Measurements from ENCODE around the gene POP7.
"Not testable (repeated sequence)": the region's sequence is repeated elsewhere in the genome, so short reads cannot be mapped to it uniquely, and the experiment has no call there.

DNA sequence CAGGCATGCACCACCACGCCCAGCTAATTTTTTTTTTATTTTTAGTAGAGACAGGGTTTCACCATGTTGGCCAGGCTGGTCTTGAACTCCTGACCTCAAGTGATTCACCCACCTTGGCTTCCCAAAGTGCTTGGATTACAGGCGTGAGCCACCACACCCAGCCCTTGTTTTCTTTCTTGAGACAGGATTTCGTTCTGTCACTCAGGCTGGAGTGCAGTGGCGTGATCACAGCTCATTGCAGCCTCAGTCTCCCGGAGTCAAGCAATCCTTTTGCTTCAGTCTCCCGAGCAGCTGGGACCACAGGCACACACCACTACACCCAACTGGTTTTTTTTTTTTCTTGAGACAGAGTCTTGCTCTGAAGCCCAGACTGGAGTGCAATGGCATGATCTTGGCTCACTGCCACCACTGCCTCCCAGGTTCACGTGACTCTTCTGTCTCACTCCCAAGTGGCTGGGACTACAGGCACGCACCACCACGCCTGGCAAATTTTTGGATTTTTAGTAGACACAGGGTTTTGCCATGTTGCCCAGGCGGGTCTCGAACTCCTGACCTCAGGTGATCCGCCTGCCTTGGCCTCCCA is 43.6 kb upstream of the POP7 start:
- TF ChIP-seq, protein P1, sequence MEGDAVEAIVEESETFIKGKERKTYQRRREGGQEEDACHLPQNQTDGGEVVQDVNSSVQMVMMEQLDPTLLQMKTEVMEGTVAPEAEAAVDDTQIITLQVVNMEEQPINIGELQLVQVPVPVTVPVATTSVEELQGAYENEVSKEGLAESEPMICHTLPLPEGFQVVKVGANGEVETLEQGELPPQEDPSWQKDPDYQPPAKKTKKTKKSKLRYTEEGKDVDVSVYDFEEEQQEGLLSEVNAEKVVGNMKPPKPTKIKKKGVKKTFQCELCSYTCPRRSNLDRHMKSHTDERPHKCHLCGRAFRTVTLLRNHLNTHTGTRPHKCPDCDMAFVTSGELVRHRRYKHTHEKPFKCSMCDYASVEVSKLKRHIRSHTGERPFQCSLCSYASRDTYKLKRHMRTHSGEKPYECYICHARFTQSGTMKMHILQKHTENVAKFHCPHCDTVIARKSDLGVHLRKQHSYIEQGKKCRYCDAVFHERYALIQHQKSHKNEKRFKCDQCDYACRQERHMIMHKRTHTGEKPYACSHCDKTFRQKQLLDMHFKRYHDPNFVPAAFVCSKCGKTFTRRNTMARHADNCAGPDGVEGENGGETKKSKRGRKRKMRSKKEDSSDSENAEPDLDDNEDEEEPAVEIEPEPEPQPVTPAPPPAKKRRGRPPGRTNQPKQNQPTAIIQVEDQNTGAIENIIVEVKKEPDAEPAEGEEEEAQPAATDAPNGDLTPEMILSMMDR (IDR thresholded peaks at IDR 0.05), result not testable (repeated sequence)
- not testable (repeated sequence) for TF ChIP-seq EP300, POLR2A (IDR thresholded peaks at IDR 0.05)
